ENCODE results near the gene NUDT11. TPM values are rescaled to one million over a fixed set of nuclear protein-coding genes. Genes with fewer than 3 reads are reported as not detected.

The NUDT11 gene
- total RNA-seq, 1 experiment from 2014 or later, result not detected

Other genes with a start within 250 kb of the NUDT11 start
- gene NUDT10, start 163.8 kb downstream of the NUDT11 start, total RNA-seq (2014; rRNA removed; shearing (Covaris generic); ENCODE audit: low replicate concordance), result not detected in 2 replicates
- gene CENPVL3, start 122.3 kb upstream of the NUDT11 start, total RNA-seq (2014; rRNA removed; shearing (Covaris generic); ENCODE audit: low replicate concordance), result not detected in 2 replicates
- not detected in 2 replicates for gene CENPVL2, start 186.2 kb upstream of the NUDT11 start, total RNA-seq (2014; rRNA removed; shearing (Covaris generic); ENCODE audit: low replicate concordance)
- gene CENPVL1, start 213.9 kb upstream of the NUDT11 start, total RNA-seq (2014; rRNA removed; shearing (Covaris generic); ENCODE audit: low replicate concordance), result not detected in 2 replicates
- gene GSPT2, start 246.8 kb upstream of the NUDT11 start, total RNA-seq (2014; rRNA removed; shearing (Covaris generic); ENCODE audit: low replicate concordance), result 9.2 and 15.9 TPM in 2 replicates